HG02610 (cell line): Measurements from ENCODE around the gene FOXN4.

Experiments used
- ATAC-seq: cut with Tn5 transposase; IDR thresholded peaks from one replicate; pipeline ENCODE4 v1.9.1; 2021; ENCODE audit warnings: mild to moderate bottlenecking, moderate library complexity; ENCODE audit not compliant: unreplicated experiment

The FOXN4 gene

GRCh38 chr12:109281452-109281851 lies 27.6 kb downstream of the FOXN4 start:
- no peak for ATAC-seq

DNA sequence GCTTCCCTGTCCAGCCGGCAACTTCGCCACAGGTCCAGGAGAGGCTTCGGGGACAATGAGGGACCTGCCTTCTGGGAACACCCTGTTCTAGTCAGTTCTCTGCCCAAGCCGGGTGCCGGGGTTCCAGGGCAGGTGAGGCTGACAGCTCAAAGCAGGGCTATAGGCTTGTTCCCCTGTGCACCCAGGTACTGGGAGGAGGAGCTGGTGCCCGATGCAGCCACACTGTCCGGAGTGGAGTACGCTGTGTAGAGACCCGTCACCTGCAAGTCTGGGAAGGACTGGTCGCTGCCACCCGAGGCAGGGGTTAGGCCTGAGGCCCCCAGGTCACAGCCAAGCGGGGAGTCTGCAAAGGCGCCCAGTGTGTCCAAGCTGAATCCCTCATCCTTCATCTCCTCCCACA lies 29.6 kb downstream of the FOXN4 start:
- ATAC-seq, result no peak

GRCh38 chr12:109278912-109279311 lies 30.2 kb downstream of the FOXN4 start:
- no peak for ATAC-seq

DNA sequence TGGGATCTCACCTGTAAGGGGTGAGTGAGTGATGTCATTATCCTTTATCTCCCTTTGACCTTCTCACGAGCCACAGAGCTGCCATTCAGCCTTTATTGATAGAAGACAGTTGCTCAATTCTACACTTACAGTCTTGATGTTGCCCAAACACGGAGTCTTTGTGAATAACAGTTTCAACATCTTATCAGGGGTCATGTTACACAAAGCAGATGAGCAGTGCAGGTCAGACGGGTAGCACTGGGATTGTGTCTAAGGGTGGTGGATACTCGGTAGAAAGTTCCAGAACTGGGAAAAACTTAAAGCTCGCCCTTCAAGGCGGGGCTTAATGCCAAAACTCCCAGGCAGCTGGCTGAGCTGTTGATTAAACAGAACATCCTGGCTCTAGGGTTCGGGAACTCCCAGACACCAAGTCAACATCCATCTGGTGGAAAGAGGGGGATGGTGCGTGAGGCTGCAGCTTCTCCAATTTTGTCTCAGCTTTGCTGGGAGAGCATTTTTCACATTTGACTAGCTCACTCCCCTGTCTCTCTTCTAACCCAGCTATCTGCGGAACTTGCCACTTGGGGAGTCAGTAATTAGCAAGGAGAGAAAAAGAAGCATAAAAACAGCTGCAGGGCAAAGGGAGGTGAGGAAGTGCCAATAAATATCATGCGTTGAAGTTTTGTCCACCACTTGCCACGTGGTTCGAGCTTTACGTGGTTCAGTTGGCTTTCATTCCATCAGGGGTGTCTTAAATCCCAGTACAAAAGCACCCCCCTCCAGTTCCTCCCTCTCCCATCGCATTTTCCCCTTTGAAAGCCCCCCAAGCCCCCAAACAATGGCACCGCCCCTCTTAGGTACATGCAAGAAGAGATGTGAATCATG lies 31.0 kb downstream of the FOXN4 start:
- no peak for ATAC-seq

DNA sequence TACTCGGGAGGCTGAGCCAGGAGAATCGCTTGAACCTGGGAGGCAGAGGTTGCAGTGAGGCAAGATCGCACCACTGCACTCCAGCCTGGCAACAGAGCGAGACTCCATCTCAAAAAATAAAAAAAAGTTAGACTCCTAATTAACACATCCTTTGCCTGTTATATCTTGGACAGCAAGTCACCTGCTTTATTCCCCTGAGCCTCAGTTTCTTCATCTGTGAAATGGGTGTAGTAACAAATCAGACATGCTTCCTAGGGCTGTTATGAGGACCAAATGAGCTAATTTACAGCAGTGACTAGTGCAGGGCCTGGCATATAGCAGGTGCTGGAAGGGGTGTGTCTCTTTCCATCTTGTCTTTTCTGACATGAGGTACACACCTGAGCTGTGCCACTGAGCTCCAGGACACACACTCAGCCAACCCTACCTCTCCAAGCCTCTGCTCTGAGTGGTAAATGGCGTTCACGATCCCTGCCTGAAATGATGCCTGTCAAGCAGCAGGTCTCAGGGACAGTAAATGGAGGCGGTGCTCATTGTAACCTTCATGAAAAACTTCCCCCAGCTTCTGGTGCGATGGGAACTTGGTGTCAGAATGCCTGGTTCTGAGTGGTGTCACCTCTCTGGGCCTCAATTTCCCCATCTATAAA lies 31.7 kb downstream of the FOXN4 start:
- ATAC-seq, result no peak

DNA sequence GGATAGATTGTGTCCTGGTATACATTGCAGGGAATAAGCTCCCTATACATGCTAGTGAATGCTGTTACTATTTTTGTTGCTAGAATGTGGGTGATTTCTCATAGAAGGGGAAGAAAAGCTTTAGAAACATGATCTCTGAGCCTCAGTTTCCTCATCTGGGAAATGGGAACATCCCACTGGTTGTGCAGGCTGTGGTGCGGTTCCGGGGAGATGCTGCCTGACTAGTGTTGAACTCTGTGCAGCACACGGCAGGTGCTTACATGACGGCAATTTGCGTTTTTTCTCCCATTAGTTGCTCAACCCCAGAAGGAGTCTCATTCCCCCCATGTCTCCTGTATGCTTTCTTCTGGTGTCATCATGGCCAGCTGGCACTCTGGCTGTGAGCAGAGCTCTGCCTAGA lies 32.9 kb downstream of the FOXN4 start:
- ATAC-seq, result no peak

DNA sequence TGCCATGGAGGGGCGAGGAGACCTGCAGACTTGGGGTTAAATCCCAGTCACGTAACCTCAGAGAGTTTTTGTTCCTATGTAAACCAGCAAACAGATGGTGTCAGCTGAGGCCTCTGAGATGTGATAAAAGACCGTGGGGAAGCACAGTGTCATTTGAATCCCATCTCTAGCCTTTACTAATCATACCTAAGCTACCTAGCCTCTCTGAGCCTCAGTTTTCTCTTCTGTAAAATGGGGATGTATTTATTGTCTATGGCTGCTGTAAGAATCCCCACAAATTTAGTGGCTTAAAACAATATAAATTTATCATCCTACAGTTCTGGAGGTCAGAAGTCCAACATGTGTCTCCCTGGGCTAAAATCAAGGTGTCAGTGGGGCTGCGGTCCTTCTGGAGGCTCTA lies 33.9 kb downstream of the FOXN4 start:
- no peak for ATAC-seq

DNA sequence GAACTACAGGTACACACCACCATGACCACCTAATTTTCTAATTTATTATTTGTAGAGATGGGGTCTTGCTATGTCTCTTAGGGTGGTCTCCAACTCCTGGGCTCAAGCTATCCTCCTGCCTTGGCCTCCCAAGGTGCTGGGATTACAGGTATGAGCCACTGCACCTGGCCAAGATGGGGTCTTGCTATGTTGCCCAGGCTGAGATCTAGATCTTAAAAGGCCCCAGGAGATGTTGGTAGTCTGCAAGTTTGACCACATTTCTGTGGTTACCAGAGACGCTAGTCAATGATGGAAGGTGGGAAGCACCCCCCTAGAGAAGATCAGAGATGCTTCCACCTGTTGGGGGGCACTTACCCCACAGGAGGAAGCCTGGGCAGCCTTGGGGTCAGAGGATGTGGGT lies 34.7 kb downstream of the FOXN4 start:
- ATAC-seq, result no peak

- no peak for ATAC-seq
Measured at GRCh38 chr12:109273354-109273753, 35.7 kb downstream of the FOXN4 start.

GRCh38 chr12:109271418-109271817 lies 37.7 kb downstream of the FOXN4 start:
- no peak for ATAC-seq

DNA sequence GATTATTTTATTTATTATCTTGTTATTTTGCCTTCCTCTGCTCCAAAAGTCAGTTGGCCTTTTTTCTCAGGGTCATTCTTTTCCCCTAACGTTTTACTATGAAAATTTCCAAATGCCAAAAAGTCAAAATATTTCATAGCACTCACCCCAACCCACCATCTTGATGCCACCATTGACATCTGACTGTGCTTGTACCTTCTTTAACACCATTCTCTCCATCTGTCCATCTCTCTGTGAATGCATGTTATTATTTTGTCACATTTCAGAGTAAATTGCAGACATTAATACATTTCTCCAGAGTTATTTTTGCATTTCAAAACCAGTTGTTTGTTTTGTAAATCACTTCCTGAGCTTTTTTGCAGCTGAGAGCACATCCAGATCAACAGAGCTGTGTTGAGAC lies 38.6 kb downstream of the FOXN4 start:
- ATAC-seq, result no peak

DNA sequence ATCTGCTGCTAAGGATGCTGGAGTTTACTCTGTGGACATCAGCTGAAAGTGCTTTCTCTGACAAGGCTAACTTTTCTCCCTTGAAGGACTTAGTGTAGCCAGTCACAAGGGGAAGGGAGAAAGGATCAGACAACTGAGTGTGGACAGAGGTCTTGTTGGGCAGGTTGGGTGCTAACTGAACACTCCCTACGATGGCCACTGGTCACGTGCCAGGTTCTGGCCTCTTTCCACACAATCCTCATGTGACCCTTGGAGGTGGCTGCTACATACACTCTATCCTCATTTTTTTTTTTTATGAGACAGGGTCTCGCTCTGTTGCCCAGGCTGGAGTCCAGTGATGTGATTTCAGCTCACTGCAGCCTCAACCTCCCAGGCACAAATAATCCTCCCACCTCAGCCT lies 39.7 kb downstream of the FOXN4 start:
- no peak for ATAC-seq

GRCh38 chr12:109268896-109269295 lies 40.2 kb downstream of the FOXN4 start:
- no peak for ATAC-seq

- ATAC-seq, result no peak
Measured at GRCh38 chr12:109267361-109267760, 41.7 kb downstream of the FOXN4 start.

DNA sequence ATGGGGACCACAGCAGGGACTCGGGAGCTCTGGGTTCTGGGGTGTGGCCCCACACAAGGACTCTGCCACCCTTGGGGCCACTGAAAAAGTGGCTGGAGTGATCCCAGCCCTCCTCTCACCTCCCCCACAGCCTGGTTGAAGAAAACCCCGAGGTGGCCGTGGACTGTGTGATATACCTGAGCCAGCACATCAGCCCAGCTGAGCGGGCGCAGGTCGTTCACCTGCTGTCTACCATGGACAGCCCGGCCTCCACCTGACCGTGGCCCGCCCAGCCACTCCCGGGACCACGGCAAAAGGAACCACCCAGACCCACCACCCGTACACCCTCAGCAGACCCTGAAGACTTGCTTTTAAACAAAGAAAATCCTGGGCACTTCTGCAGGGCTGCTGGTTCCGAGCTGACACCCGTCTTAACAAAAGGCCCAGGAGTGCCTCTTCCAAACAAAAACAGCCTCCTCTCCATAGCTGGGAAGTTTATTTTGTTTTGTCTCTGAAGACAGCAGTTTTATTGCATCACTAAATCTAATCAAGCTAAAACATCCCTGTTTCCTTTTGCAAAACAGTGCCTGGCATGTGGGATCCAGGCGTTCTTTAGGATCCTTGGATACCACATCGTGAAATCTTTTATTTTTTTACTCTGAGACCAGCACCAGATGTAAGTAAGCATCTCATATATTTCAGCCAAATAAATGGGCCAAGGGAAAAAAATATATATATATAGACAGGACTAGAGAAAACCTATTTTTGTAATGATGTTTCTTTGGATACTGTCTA lies 42.8 kb downstream of the FOXN4 start:
- no peak for ATAC-seq

DNA sequence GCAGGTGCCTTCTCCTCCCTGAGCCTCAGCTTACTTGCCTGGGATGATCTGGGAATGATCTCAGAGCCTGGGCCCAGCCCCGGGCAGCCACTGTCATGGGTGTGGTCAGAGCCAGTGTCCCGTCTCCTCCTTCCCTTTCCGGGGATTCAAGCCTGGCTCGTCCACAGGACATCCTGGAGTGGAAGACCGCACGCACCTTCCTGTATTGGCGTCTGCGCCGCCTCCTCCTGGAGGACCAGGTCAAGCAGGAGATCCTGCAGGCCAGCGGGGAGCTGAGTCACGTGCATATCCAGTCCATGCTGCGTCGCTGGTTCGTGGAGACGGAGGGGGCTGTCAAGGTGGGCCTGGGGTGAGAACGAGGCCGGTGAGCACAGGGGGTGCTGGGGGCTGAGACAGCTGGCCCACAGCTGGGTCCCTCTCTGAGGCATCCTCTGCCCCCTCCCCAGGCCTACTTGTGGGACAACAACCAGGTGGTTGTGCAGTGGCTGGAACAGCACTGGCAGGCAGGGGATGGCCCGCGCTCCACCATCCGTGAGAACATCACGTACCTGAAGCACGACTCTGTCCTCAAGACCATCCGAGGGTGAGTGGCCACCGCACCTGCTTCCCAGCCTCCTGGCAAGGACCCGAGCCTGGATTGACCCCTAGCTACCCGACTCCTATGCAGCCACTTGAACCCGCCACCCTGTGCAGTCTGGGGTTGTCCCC lies 44.0 kb downstream of the FOXN4 start:
- no peak for ATAC-seq

DNA sequence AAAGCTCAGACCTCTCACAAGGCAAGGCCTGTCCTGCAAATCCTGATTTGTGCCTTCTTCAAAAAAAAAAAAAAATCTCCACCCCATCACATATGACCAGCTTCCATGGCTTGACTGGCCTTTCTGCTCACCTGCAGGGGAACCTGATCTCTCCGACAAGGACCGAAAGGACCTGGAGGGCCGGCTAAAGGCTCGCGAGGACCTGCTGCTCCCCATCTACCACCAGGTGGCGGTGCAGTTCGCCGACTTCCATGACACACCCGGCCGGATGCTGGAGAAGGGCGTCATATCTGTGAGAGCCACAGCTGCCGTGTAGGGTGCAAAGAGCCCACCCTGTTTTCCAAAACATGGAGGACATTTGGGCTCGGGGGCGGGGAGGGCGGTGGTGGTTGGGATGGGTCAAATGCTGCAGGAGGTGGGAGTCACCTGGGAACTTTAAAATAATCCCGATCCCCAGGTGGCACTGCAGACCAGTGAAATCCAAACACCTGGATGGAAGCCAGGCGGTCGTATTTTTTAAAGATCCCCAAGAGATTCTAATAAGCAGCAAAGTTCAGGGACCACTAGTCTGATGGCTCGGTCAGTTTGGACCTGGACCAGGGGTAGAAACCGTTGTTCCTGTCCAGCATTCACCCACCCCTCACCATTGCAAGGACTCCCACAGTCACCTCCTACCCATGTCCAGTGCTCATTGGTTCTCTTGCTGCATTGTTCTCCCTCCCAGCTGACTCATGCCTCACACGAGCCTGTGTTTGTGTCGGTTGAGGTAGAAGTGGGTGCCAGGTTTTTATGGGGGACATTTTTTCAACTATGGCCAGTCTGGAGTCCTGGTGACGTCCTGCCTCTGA lies 44.8 kb downstream of the FOXN4 start:
- ATAC-seq, result no peak

DNA sequence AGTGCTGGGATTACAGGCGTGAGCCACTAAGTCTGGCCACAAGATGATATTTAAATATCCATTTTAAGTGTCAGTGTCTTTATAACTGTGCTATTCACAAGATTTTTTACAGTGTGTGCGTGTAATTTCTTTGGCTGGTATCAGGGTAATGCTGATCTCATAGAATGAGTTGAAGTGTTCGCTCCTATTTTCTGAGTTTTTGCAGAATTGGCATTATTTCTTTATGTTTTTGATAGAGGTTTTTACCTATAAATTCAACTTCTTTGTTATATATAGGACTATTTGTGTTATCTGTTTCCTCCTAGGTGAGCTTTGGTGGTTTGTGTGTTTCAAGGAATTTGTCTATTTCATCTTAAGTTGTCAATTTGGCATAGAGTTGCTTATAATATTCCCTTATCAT lies 45.6 kb downstream of the FOXN4 start:
- no peak for ATAC-seq

- no peak for ATAC-seq
Measured at GRCh38 chr12:109261939-109262338, 47.1 kb downstream of the FOXN4 start.

GRCh38 chr12:109261087-109261486 lies 48.0 kb downstream of the FOXN4 start:
- no peak for ATAC-seq
